C4-2B (cell line): ENCODE measurements around the gene ICE2.

ENCODE experiments used
- CTCF ChIP-seq: fragments of 450-650 bp; conservative IDR thresholded peaks from 2 replicates; pipeline ENCODE4 v1.5.1; 2017; ENCODE audit warnings: mild to moderate bottlenecking
- ZFX ChIP-seq: fragments of 450-650 bp; IDR thresholded peaks from 2 replicates; pipeline ENCODE4 v1.6.1; 2017

DNA sequence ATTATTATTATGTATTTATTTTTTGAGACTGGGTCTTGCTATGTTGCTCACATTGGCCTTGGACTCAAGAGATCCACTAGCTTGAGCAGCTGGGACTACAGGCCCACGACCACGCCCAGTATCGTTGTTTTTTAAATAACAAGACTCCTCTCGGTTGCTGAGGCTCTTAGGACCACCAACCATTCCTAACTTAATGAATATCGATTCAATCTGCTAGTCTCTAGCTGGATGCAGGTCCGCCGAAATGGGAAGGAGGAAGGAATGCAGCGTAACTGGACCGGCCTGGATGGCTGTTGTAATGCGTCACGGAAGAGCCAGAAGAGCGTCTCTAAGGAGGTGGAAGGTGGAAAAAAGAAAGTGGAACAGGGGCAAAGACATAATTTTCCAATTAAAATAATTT is 82.8 kb downstream of the ICE2 start:
- TF ChIP-seq CTCF (no peak), ZFX (no peak)
